GM12892 (cell line): Measurements from ENCODE around the gene TPD52L1.

Source experiments
- POLR2A ChIP-seq: IDR thresholded peaks from 2 replicates; pipeline ENCODE4 v1.6.1; 2011; ENCODE audit warnings: low read depth, low read length, control low read depth
- POLR2AphosphoS5 ChIP-seq: IDR thresholded peaks from 2 replicates; pipeline ENCODE4 v1.6.1; 2011; ENCODE audit warnings: low read depth, low read length, control low read depth
- TAF1 ChIP-seq: IDR thresholded peaks from 2 replicates; pipeline ENCODE4 v1.6.1; 2011; ENCODE audit warnings: low read depth, mild to moderate bottlenecking, control low read depth, low read length, borderline replicate concordance

GRCh38 chr6:125232466-125232865 is 78.9 kb downstream of the TPD52L1 start:
- TF ChIP-seq POLR2A (no peak), POLR2AphosphoS5 (no peak), TAF1 (no peak)
